ENCODE measurements around the gene DNASE2.
"Not testable (repeated sequence)": the region's sequence is repeated elsewhere in the genome, so short reads cannot be mapped to it uniquely, and the experiment has no call there.

The DNASE2 gene

DNA sequence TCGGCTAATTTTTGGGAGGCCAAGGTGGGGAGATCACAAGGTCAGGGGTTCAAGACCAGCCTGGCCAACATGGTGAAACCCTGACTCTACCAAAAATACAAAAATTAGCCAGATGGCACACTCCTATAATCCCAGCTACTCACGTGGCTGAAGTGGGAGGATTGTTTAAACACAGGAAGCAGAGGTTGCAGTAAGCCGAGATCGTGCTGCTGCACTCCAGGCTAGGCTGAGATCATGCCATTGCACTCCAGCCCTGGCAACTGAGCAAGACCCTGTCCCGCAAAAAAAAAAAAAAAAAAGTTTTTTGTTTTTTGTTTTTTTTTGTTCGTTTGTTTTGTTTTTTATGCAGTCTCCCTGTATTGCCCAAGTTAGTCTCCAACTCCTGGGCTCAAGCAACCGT is 21.7 kb downstream of the DNASE2 start:
- DNase-seq, result no peak

DNA sequence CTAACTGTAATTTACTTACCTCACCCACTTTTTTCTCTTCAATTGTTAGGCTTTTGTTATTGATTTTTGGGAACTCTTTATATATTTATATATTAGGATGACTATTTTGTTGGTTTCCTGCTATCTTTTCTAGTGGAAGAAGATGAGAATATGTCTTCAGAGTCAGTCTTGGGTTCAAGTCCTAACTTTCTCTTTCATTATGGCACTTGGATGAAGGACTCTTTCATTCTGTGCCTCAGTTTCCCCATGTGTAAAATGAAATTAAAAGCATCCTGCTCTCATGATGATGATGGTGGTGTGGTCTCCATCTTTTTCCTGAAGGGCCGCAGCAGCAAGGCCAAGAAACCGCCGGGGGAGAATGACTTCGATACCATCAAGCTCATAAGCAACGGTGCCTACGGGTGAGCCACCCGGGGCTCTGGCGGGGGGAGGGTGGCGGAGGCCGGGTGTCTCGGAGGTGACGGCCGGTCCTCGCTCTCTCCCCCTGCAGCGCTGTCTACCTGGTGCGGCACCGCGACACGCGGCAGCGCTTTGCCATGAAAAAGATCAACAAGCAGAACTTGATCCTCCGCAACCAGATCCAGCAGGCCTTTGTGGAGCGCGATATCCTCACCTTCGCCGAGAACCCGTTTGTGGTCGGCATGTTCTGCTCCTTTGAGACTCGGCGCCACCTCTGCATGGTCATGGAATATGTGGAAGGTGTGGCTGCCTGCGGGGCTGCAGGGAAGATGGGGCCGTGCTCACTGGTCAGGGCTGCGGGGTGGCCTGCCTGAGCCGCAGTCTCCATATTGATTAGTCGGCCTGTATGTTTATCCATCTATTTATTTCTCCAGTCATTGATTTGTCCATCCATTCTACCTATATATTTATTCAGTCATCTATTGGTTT is 23.0 kb downstream of the DNASE2 start:
- no peak for DNase-seq

DNA sequence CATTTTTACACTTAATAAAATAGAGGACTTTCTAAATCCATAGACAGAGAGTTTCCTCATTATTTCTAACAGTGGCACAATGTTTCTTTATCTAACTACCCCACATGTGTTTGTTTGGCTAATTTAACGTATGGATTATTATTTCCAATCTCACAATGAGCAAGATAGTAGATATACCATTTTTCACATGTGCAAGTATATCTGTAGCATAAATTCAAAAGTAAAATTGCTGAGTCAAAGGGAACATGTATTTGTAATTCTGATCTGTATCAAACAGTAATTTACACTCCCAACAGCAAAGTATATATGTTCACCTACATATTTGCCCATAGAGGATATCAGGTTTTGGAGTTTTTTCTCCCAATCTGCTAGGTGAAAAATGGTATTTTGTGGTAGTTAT is 24.6 kb downstream of the DNASE2 start:
- DNase-seq, result no peak

DNA sequence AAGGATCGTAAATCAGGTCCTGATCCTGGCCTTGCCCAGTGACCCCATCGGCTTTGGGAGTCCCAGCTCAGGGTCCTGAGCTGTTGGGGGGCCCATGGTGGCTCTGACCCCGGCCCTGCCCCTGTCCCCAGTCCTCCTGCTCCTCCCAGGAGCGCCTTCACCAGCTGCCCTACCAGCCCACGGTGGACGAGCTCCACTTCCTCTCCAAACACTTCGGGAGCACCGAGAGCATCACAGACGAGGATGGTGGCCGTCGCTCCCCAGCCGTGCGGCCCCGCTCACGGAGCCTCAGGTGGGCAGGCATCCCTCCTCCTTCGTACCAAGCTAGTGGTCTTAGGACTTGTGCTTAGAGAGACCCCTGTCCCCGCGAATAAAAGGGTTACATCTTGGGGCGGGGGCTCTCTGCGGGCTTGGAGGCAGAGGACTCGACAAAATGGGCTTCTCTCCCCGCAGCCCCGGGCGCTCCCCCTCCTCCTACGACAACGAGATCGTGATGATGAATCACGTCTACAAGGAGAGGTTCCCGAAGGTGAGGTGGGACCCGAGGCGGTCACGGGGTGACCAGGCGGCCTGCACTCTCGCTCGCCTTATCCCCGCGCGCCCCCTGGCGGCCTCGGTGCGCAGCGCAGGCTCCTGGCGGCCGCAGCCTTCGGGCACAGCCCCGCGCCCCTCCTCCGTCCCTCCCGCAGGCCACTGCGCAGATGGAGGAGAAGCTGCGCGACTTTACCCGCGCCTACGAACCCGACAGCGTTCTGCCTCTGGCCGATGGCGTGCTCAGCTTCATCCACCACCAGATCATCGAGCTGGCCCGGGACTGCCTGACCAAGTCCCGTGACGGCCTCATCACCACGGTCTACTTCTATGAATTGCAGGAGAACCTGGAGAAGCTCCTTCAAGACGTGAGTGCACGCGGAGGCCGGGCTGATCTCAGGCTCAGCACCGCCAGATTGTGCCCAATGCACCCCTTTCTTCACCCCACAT is 33.8 kb downstream of the DNASE2 start:
- DNase-seq, result no peak

DNA sequence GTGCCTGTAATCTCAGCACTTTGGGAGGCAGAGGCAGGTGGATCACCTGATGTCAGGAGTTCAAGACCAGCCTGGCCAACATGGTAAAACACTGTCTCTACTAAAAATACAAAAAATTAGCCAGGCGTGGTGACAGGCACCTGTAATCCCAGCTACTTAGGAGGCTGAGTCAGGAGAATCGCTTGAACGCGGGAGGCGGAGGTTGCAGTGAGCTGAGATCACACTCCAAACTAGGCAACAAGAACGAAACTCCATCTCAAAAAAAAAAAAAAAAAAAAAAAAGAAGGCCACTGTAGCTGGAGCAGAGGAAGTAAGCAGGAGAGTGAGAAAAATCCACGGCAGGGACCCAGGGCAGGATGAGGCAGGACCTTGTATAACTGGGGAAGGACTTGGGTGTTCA is 34.6 kb downstream of the DNASE2 start:
- DNase-seq, result not testable (repeated sequence)

DNA sequence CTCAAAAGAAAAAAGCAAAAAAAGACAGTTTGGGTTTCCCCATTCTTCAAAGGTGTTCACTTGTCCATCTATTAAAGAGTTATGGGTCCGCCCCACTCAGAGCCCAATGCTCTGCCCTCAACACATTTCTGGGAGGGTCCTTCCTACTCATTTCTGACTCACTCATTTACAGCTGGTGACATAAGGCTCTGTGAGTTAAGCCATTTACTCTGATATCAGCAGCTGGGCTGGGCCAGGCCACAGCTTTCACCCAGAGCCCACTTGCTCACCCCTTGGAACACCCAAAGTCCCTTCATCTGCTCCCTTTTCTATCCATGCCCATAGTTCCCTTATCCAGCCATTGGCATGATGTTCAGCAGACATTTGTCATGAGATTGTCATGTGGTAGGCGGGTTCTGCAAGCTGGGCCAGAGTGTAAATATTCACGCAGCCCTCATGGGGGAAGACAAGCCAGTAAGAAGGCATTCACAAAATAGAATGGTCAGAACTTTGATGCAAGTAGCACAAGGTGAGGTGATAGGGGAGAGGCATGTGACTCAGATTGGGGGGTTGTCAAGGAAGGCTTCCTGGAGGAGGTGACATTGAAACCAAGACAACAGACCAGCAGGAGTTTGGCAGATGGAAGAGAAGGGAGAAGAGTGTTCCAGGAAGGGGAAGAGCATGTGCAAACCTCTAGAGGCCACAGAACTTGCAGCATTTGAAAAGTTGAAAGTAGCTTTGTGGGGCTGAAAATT is 37.1 kb downstream of the DNASE2 start:
- DNase-seq, result no peak

DNA sequence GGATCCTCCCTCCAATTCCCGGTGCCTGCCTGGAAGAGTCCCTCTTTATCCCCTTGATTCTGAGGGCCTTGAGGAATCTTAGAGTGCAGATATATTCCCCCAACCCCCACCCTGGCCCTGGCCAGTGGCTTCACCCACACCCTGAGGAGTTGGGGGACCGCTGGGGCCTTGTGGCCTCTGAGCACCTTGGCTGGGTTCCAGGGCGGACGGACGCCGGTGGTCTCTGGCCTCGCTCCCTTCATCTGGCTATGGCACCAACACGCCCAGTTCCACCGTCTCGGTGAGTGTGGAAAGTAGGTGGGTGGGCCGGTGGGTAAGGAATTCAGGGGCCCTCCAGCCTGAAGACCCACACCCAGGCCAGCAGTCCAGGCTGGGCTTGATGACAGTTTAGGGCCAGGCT is 37.9 kb downstream of the DNASE2 start:
- DNase-seq, result no peak

DNA sequence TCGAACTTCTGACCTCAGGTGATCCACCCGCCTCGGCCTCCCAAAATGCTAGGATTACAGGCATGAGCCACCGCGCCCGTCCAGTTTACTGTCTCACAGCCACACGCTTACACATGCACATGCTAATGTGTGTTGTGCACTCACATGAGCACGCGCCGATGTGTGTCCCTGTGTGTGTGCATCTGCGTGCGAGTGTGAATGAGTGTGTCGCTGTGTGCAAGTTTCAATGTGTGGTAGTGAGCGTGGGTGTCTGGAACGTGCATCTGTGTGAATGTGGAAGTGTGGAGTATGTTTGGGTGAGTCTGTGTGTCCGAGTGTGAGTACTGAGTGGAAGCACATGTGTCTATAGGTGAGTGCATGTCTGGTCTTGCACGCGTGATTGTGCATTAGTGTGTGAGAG is 38.7 kb downstream of the DNASE2 start:
- DNase-seq, result no peak

DNA sequence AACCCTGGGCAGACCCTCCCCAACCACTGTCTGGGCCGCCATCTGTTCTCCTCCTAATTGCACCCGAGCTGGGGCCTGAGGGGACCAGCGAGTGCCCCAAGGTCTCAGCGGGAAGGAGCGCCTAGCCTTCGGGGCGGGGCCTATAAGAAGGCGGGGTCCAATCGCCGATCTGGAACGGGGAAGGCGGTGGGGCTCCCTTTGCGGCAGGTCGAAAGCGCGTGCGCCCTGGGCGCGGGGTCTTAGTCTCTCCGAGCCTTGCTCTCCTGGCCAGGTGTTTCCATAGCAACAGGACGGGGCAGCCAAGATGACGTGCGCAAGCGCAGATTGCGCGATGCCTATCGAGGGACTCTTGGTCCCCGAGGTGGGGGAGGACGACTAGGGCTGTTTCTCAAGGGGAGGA is 40.2 kb downstream of the DNASE2 start:
- DNase-seq, result no peak

DNA sequence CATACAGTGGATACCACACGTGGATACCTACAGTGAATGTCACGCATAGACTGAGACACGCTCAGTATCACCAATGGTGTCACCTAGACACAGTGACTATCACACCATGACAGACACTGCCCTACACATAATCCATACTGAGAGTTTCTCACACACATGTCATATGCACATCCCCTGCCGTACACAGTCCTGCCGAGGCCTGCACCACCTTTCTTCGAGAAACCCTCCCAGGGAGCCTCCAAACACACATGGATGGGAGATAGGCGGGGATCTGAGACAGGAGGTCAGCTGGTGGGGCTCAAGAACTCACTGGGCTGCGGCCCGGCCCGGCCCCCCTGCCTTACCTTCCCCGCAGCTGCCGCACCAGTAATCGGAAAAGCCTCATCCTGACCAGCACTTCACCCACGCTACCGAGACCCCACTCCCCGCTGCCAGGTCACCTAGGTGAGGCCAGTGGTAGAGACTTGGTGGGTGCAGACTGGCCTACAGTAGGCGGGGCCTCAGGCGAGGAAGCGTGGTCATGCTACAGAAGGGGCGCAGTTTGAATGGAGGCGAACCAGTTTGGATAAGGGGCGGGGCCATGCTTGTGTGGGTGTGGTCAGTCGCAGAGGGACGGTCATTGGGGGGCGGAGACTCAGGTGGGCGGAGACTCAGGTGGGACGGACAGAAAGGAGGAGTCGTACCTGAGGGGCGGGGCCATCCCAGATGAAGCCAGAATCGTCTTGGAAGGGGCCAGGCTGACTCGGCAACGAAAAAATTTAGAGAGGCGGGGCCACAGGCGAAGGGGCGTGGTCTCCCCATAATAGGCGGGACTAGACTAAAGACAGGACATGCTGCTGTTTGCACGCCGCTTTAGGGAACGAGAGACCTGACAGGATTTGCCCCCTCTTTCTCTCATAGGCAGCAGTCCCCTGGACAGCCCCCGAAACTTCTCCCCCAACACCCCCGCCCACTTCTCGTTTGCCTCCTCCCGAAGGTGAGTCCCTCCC is 40.9 kb downstream of the DNASE2 start:
- peak; percentile 31 for DNase-seq

DNA sequence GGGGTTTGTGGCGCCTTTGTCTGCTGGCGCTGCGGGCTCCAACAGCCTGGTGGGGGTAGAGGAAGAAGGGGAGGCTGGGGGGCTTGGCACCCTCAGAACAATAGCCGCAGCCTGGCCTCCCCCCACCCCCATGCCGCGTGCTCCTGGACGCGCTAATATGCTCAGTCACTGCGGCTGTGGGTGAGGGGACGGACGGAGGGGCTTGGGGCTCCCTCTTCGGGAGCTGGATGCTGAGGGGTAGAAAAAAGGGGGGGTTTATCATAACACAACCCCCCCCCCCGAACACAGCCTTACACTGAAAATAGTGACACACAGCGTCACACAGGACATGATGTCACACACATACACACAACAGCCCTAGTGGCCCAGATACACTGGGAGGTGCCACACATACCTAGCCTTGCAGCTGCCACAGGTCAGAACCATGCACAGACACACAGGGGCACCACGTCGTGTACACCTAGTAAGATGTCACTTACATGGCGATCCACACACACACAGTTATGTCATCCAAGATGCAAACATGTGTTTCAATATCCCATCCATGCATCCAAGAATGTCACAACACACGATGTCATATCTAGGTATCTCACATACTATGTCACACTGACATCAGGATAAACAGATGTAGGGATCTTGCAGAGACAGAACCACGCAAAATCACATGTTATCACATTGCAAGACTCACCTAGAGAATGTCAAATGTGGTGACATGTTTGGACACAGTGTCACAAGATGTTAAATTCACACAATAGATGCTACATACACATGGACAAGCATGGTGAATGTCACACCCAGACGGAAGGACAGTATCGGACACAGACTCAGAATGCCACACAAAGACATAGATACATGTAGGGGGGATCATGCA is 42.1 kb downstream of the DNASE2 start:
- no peak for DNase-seq

DNA sequence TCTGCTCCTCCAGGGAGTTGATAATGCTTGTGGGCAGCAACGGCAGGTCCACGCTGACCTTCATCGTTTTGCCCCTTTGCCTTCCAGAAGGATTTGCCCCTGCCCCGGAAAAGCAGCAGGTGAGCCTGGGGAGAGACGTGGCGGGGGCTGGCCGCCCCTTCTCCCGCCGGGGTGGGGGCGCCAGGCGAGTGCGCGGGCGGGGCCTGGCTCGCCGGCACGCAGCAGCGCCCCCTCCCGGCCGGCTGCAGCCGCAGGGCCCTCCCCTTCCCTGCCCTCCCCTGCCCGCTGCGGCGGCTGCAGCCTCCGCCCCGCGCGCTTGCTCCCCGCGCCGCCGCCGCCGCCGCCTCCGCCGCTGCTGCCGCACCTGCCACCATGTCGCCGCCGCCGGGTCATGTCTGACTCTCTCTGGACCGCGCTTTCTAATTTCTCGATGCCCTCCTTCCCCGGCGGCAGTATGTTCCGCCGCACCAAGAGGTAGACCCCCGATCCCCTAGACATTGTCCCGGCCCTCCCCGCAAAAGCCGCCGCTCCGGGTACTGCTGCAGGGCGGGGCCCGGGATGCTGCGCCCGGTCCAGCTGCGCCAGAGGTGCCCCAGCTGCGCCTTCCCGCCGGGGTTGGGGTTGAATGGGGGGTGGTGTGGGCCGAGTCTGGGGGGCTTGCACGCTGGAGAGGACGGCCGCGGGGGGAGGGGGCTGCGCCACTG is 42.9 kb downstream of the DNASE2 start, which contains the start of gene MAST1:
MAST1 (plus strand) TSS at position 334 of the 704 bp plus-strand sequence; CDS start at position 392, 58 bp downstream.
- DNase-seq, result no peak

DNA sequence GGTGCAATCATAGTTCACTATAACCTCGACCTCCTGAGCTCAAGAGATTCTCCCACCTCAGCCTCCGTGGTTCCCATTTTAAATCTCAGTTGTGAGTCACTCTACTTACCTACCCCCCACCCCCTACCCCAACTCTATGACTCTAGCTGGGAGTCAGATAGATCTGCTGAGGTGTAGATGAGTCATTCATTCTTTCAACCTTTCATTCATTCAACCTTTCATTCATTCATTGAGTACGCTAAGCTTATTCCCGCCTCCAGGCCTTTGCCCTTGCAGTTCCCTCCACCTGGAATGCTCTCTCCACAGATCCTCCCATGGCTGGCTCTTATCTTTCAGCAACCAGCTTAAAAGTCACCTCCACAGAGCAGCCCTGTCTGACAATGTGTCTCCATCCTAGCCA is 44.0 kb downstream of the DNASE2 start:
- no peak for DNase-seq

DNA sequence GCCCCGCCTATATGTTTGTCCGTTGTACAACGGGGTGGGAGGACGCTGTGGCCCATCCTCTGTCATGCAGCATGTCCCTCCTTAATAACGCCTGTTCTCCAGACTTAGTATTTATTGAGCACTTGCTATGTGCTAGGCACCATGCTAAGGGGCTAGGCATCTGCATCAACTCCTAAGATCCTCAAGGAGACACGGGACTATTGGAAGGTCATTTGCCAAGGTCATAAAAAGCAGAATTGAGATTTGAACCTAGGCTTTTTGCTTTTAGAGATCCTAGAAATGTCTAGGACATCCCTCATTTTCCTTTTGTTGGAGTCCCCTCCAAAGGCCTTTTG is 44.8 kb downstream of the DNASE2 start:
- no peak for DNase-seq

DNA sequence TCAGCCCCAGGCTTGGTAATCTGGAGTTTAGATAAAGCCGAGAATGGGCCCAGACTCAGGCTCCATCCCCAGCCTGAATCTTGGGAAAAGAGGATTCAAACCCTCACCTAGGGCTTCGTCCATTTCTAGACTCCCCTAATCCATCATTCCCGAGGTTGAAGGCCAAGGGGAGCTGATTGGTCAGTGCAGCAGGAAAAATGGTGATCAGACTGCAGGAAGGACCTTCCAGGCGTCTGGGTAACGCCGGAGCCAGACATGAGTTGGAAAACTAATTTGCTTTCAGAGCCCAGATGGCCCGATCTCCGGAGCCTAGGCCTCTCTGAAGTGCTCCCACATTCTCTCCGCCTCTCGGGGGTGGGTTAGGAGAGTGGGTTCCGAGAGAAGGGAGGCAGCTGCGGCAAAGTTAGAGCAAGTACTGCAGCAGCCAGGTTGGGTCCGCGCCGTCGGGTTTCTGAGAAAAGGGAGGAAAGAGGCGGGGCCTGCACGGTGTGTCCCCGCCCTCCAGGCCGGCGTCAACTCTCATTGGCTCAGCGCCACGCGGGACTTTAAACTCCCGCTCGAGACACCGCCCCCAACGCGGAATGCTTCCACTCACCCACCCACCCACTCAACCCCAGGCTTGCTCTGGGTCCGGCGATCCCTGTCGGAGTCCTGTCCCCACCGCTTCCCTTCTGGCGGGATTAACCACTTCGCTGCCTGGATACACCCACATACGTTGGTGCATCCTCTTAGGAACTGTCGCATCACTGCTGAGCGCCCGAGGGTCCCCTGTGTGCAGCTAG is 46.1 kb downstream of the DNASE2 start:
- no peak for DNase-seq

DNA sequence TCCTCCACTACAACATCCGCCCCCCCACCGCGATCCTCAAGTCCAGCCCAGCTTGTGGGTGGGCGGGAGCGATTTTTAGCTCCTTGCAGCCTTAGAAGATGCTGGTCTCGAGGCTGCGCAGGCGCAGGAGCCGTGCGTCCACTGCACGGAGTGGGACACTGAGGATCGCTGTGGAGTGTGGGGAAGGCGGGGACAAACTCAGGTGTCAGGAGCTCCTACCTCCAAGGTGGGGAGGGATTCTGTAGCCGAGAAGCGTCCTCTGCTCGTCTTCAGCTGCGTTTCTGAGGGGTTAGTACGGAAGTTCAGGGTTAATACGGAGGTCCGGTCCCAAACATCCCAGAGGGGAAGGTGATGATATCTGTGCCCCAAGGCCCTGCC is 46.7 kb downstream of the DNASE2 start, which contains the start of gene RTBDN:
RTBDN (minus strand) TSS at position 14 of the 378 bp plus-strand sequence. CDS start 4,600 bp downstream, outside the sequence.
- no peak for DNase-seq

DNA sequence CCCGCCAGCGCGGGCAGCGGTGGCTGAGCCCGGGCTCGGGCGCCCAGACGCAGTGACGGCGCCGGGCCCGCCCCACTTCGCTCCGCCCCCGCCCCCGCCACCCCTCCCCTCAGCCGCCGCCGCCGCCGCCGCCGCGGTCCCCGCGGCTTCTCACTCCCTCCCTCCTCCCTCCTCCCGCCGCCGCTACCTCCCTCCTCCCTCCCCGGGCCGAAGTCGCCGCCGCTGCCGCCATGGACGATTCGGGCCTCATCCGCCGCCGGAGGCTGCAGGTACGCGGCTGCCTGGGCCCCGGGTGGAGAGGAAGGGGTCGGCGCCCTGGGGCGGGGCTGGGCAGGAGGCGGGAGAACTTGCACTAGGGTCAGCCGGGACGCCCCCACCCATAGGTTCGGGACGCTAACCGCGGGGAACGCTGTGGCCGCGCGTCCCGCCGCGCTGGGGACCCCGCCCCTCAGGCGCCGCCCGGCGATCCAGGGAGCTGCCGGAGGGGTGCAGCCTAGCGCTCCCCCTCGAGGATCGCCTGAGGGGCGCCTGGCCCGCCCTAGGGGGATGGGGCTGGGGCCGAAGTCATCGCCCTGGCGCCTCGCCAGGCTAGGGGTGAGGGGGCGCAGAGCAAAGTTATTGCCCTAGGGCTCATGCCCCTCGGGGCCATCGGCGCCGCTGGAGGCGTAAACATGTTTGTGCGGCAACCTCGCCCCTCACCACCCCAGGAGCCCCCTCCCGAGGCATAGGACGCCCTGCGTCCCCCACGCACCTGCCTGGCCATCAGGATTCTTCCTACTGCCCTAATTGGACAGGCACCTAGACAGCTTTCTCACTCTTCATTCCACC is 47.3 kb downstream of the DNASE2 start:
- no peak for DNase-seq

DNA sequence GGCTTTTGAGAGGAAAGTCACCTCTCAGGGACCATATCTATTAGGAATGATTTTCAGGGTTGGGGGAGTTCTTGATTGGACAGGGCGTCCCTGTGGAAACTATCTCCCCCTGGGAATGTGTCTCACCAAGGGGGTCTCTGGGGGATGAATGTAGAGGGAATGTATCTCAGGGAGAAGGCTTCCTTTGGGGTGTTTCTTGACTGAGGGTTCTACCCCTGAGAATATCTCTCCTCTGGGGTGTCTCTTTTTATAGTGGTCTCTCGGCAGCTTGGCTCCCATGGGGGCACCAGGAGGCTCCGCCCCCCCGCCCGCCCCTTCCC is 47.9 kb downstream of the DNASE2 start:
- DNase-seq, result no peak

Measured in NCI-H526 treated with DMSO at 0.1 percent for 48 hours (cell line).